HFFc6 (cell line): ENCODE measurements around the gene CALML3. TPM values are rescaled to one million over a fixed set of nuclear protein-coding genes. Genes with fewer than 3 reads are reported as not detected.

Experiments used
- DNase-seq: peaks from one replicate; pipeline ENCODE4 v3.0.0-alpha.2; 2018
- H3K27ac Mint-ChIP-seq: 2 replicates; pipeline ENCODE4 v1.8.0; 2020; ENCODE audit warnings: mild to moderate bottlenecking, mixed read lengths
- H3K27me3 Mint-ChIP-seq: 2 replicates; pipeline ENCODE4 v1.8.0; 2021; ENCODE audit warnings: mild to moderate bottlenecking, moderate library complexity, mixed read lengths; ENCODE audit not compliant: insufficient read depth
- H3K36me3 Mint-ChIP-seq: 2 replicates; pipeline ENCODE4 v1.8.0; 2021; ENCODE audit warnings: low read depth, mixed read lengths
- H3K4me1 Mint-ChIP-seq: 2 replicates; pipeline ENCODE4 v1.8.0; 2020; ENCODE audit warnings: low read depth, mixed read lengths
- H3K4me3 Mint-ChIP-seq: 2 replicates; pipeline ENCODE4 v1.8.0; 2020; ENCODE audit warnings: mild to moderate bottlenecking, moderate library complexity, mixed read lengths
- H3K9me3 Mint-ChIP-seq: 2 replicates; pipeline ENCODE4 v1.8.0; 2020; ENCODE audit warnings: mild to moderate bottlenecking, mixed read lengths
- CTCF ChIP-seq: fragments of 200-600 bp; sonication (generic); IDR thresholded peaks from 2 replicates; pipeline ENCODE4 v1.5.0; 2021; ENCODE audit warnings: antibody characterized with exemption, mild to moderate bottlenecking
- total RNA-seq, 6 experiments: library from RNA; stranded (reverse); fragmentation: NEBNext Ultra II Directional; extraction: Animal tissue kit (Norgen Biotek cat#: 25700); gene quantifications; 2 replicates in 1 of 6; 3 replicates in 5 of 6; pipeline ENCODE4 v1.2.3, GENCODE V29; 2021

The CALML3 gene
- total RNA-seq, 6 experiments from 2014 or later, result not detected

GRCh38 chr10:5522913-5523560 lies 1.7 kb upstream of the CALML3 start:
- Mint-ChIP-seq H3K27me3 (peaks cover 11% of the 10 kb centered on the region), H3K36me3 (no peaks in the 10 kb centered on the region), H3K9me3 (no peaks in the 10 kb centered on the region), H3K4me3 (no peak overlapping the region), H3K4me1 (no peaks in the 10 kb centered on the region), H3K27ac (no peak overlapping the region)
- TF ChIP-seq CTCF, result no peak
- DNase-seq, result no peak

- H3K4me1 Mint-ChIP-seq, result no peaks in the 10 kb centered on the region
- no peak for TF ChIP-seq CTCF
- no peaks in the 10 kb centered on the region for H3K9me3 Mint-ChIP-seq
- H3K4me3 Mint-ChIP-seq, result no peak overlapping the region
- no peaks in the 10 kb centered on the region for H3K36me3 Mint-ChIP-seq
- no peak overlapping the region for H3K27ac Mint-ChIP-seq
- peaks cover 9% of the 10 kb centered on the region for H3K27me3 Mint-ChIP-seq
- DNase-seq, result no peak
Measured at GRCh38 chr10:5523796-5524574, 776 bp upstream of the CALML3 start.

- Mint-ChIP-seq H3K27ac (no peak overlapping the region), H3K9me3 (no peaks in the 10 kb centered on the region), H3K4me3 (no peak overlapping the region), H3K4me1 (no peaks in the 10 kb centered on the region), H3K36me3 (no peaks in the 10 kb centered on the region), H3K27me3 (peaks cover 5% of the 10 kb centered on the region)
- TF ChIP-seq CTCF, result no peak
- no peak for DNase-seq
Measured at GRCh38 chr10:5525561-5526341, 990 bp downstream of the CALML3 start.

GRCh38 chr10:5526691-5527331 lies 2.0 kb downstream of the CALML3 start:
- Mint-ChIP-seq H3K27ac (no peak overlapping the region), H3K27me3 (peaks cover 7% of the 10 kb centered on the region), H3K4me1 (no peaks in the 10 kb centered on the region), H3K9me3 (no peaks in the 10 kb centered on the region), H3K36me3 (no peaks in the 10 kb centered on the region), H3K4me3 (no peak overlapping the region)
- DNase-seq, result no peak
- TF ChIP-seq CTCF, result no peak
